Neural progenitor cell (in vitro differentiated cells): ENCODE data around the gene ZNF329.

Experiments used
- EZH2 ChIP-seq: fragments of 200-600 bp; sonication (generic); IDR thresholded peaks from 2 replicates; pipeline ENCODE4 v1.6.1; 2017; ENCODE audit warnings: antibody characterized with exemption, mild to moderate bottlenecking, moderate library complexity
- EZH2phosphoT487 ChIP-seq: fragments of 200-600 bp; sonication (generic); IDR thresholded peaks from 2 replicates; pipeline ENCODE4 v1.6.1; 2017; ENCODE audit warnings: antibody characterized with exemption
- TF ChIP-seq, protein P1 (sequence below): fragments of 200-600 bp; sonication (generic); IDR thresholded peaks from 2 replicates; pipeline ENCODE4 v1.5.1; 2017; ENCODE audit warnings: antibody characterized with exemption, mild to moderate bottlenecking

- TF ChIP-seq, protein P1, sequence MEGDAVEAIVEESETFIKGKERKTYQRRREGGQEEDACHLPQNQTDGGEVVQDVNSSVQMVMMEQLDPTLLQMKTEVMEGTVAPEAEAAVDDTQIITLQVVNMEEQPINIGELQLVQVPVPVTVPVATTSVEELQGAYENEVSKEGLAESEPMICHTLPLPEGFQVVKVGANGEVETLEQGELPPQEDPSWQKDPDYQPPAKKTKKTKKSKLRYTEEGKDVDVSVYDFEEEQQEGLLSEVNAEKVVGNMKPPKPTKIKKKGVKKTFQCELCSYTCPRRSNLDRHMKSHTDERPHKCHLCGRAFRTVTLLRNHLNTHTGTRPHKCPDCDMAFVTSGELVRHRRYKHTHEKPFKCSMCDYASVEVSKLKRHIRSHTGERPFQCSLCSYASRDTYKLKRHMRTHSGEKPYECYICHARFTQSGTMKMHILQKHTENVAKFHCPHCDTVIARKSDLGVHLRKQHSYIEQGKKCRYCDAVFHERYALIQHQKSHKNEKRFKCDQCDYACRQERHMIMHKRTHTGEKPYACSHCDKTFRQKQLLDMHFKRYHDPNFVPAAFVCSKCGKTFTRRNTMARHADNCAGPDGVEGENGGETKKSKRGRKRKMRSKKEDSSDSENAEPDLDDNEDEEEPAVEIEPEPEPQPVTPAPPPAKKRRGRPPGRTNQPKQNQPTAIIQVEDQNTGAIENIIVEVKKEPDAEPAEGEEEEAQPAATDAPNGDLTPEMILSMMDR = no peak
- TF ChIP-seq EZH2 = no peak
- no peak for TF ChIP-seq EZH2phosphoT487
These were observed 53.2 kb downstream of the ZNF329 start for GRCh38 chr19:58097349-58097748.
